GM12891 (cell line): ENCODE data around the gene FHIT.

Experiments used
- DNase-seq: peaks from one replicate; pipeline ENCODE4 v3.0.0; 2011; ENCODE audit warnings: low spot score; ENCODE audit not compliant: insufficient read length
- FAIRE-seq: peaks from 2 replicates; lab custom pipeline; 2011; peaks lifted over from hg19 to GRCh38; lab: Jason Lieb, UNC
- PAX5 ChIP-seq: IDR thresholded peaks from 2 replicates; pipeline ENCODE4 v1.6.1; 2011; ENCODE audit warnings: low read length, moderate library complexity, mild to moderate bottlenecking; ENCODE audit not compliant: insufficient read depth, severe bottlenecking
- POLR2A ChIP-seq: IDR thresholded peaks from 2 replicates; pipeline ENCODE4 v1.6.1; 2011; ENCODE audit warnings: low read depth, low read length, control low read depth
- POLR2AphosphoS5 ChIP-seq: IDR thresholded peaks from 2 replicates; pipeline ENCODE4 v1.6.1; 2011; ENCODE audit warnings: low read depth, low read length, control low read depth
- POU2F2 ChIP-seq: IDR thresholded peaks from 2 replicates; pipeline ENCODE4 v1.6.1; 2011; ENCODE audit warnings: low read depth, mild to moderate bottlenecking, control low read depth, low read length, moderate library complexity
- SPI1 ChIP-seq: IDR thresholded peaks from 2 replicates; pipeline ENCODE4 v1.6.1; 2011; ENCODE audit warnings: low read depth, low read length, control low read depth
- TAF1 ChIP-seq: IDR thresholded peaks from 2 replicates; pipeline ENCODE4 v1.6.1; 2011; ENCODE audit warnings: low read depth, low read length, control low read depth

FHIT gene

DNA sequence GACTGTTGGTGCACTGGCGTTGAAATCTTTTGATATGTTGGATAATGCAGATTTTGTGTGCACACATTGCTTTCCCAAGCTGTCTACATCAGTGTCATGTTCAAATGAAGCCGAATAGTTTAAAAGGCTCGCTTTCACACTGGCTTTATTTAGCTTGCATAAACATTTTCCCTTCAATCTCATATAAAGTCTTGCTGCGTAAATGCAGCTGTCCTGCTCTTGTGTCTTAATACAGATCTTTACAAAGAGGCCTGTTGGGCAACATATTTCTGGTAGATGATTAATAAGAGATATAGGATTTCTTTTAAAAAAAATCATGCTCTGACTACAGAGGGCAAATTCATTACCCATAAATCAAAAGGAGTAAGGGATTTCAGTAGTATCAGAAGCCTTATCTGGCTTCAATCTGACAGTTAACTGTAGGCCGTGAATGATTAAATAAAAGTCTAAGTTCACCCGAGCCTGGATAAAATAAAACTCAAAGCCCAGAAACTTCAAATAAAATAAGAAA lies 937.2 kb downstream of the FHIT start:
- TF ChIP-seq POLR2AphosphoS5, result no peak
- TF ChIP-seq PAX5, result no peak
- TF ChIP-seq POLR2A, result no peak
- no peak for TF ChIP-seq POU2F2
- TF ChIP-seq TAF1, result no peak
- no peak for TF ChIP-seq SPI1
- FAIRE-seq (no peak), DNase-seq (no peak)

DNA sequence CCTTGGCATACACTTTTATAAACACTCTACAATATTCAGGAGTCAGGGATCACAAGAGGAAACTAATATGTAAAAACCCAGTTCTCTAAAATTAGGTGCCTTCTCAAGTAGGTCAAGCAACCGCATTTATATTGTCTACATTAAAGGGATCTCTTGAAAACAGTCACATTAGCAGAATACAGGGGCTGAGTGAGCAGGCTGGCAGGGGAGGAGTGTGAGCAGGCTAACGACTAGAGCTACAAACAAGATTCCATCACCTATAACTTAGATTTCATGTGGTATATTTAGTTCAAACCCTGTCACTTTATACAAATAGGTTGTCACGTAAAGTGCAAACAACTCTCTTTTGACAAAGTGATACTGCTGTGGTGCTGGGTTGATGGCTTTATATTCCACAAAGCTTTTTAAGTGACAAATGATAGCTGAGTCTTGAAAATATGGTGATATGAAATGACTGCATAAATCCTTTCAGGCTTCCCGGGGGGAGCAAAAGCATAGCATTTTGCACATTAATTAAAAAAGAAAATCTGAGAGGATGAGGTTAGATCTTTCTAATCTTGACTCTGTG lies 937.9 kb downstream of the FHIT start:
- DNase-seq, result no peak
- TF ChIP-seq SPI1 (no peak), POLR2A (no peak), PAX5 (no peak), POU2F2 (no peak), TAF1 (no peak), POLR2AphosphoS5 (no peak)
- no peak for FAIRE-seq

DNA sequence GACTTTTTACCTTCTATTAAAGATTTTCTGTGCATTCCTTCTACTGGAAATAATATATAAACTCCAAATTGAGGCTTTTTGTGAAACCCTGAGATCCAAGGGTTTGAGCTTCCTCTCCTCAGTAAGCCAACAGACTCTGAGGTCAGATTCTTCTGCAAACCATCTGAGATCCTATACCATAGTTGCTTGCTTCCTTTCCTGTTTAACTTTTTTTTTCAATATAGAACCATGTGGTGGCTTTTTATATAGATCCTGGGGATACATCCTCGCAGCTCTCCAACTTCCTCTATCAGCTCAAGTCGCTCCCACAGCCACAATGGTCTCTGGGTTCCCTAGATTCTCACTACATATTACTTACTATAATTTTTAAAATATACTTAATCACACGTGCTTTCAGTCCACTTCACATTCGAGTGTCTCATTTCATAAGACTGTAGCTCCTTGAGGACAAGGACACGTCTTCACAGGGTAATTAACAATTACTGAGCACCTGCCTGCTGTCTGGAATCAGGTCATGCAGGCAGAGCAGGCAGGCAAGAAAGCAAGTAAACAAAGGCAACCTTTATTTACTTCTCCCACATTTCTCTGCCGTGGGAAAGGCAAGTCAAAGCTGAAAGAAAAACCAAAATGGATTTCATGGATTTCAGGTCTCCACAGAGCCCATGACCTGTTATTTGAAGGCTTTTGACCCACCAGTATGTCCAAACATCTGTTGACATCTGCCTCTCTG lies 941.5 kb downstream of the FHIT start:
- FAIRE-seq (no peak), DNase-seq (no peak)
- TF ChIP-seq PAX5, result no peak
- TF ChIP-seq TAF1, result no peak
- TF ChIP-seq POU2F2, result no peak
- no peak for TF ChIP-seq SPI1

GRCh38 chr3:60308808-60309207 lies 942.4 kb downstream of the FHIT start:
- DNase-seq (no peak), FAIRE-seq (no peak)
- TF ChIP-seq POLR2AphosphoS5, result no peak
- no peak for TF ChIP-seq PAX5
- no peak for TF ChIP-seq POLR2A
- TF ChIP-seq SPI1, result no peak
- no peak for TF ChIP-seq POU2F2
- no peak for TF ChIP-seq TAF1

DNA sequence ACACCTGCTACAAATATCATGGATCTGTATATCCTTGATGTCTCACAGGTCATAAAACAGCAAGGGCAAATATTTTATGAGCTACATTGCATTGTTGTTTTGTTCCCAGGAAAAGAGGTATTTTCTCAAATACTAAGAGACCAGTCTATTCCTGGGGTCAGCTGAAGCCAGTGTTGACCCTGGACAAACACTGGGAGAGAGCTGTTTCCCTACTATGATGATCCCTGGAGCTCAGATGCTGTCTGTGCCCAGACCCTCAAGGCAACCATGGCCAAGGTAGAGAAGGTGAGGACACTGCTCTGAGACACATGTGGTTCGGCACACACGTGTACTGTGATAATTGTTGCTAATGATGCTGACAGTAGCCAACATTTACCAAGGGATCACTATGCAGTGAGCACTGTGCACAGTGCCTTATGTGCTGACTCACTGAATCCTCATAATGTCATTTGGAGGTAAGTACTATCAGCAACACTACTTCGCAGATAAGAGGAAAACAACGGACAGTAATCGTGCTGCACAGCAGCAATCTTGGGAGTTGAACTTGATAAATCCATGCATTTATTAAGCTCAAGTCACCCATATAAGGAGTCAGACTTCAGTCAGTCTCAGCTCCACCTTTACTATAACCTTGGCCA lies 943.6 kb downstream of the FHIT start:
- TF ChIP-seq TAF1 (no peak), POLR2AphosphoS5 (no peak), POLR2A (no peak), SPI1 (no peak), POU2F2 (no peak), PAX5 (no peak)
- DNase-seq, result no peak
- FAIRE-seq, result no peak

DNA sequence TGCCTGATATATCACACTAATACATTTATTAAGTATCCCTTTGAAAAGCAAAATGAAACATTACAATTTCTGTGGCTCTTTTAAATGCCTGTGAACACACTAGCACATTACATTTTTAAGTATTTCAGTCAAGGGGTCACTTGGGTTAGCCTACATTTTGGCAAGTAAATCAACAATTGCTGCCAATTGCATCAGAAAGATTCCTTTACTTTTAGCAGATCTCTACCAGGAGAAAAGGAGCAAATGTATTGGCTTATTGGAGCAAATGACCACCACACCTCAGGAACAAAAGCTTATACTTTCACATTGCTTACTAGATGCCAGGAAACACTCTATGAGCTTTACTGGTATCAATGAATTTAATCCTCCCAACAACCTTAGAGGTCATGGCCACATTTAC lies 947.1 kb downstream of the FHIT start:
- no peak for DNase-seq
- TF ChIP-seq PAX5 (no peak), POU2F2 (no peak), TAF1 (no peak), POLR2A (no peak)
- FAIRE-seq, result no peak

DNA sequence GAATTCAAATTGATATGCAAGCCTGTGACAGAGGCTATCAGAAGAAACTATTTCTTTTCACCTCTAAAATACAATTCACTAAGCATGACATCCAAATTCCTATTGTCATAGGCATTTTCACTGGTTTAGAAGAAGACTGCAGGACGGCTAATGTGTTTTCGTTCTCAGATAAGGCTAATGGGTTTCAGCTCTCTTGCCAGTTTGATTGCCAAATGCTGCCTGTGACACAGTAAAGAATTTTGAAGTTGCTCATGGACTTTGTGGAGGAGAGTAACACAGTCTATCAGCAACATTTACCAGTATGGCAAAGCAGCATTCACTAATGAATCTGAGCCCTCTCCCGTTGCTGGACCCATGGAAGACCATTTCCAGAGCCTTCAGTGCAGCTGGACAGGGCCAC lies 948.1 kb downstream of the FHIT start:
- no peak for FAIRE-seq
- TF ChIP-seq POLR2AphosphoS5 (no peak), POLR2A (no peak), TAF1 (no peak), PAX5 (no peak), SPI1 (no peak), POU2F2 (no peak)
- DNase-seq, result no peak

DNA sequence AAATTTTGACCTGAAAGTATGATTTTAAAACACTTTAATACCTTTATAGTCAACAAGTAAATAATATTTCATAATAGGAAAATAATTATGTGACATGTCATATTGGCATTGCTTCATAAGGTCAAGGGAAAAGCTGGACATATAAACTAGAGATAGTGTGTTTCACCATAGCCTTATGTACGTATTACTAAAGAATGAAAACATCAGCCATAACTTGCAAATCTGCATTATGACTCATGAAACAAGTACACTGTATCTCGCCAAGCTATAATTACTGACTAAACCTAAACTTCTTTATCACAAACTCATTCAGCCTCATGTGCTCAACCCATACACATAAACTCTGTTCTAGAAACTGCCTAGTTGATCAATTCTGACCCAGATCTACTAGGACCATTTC lies 950.1 kb downstream of the FHIT start:
- no peak for DNase-seq
- no peak for FAIRE-seq

DNA sequence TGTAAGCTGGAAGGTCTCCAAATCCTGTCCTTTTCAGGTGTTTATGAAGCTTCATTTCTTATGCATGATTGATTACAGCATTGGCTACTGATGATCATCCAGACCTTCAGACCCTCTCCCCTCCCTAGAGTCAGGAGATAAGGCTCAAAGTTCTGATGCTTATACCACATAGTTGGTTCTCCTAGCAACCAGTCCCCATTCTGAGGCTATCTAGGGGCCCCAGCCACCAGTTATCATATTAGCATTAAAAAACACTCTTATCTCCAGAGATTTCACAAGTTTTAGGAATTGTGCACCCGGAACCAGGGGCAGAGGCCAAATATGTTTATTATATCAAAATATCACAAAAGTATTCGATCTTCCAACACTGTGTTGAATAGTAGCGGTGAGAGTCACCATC lies 953.1 kb downstream of the FHIT start:
- DNase-seq (no peak), FAIRE-seq (no peak)
- no peak for TF ChIP-seq TAF1

More for the DNA sequence above, 950.1 kb downstream of the FHIT start:
- TF ChIP-seq POLR2A (no peak), TAF1 (no peak), POLR2AphosphoS5 (no peak), PAX5 (no peak), POU2F2 (no peak), SPI1 (no peak)
